GM12864 (cell line): ENCODE results near the gene SAFB2.

ENCODE experiments used
- DNase-seq: peaks from one replicate; pipeline ENCODE4 v3.0.0-alpha.2; 2011; ENCODE audit warnings: low read depth
- H3K4me3 ChIP-seq: 2 replicates; pipeline ENCODE4 v1.5.1; 2011; ENCODE audit warnings: mild to moderate bottlenecking, low read depth, low read length, control low read depth
- TF ChIP-seq, protein P1 (sequence below): IDR thresholded peaks from 2 replicates; pipeline ENCODE4 v1.5.1; 2011; ENCODE audit warnings: low read depth, mild to moderate bottlenecking, moderate library complexity, low read length, control low read depth, inconsistent platforms; ENCODE audit errors: missing control alignments

The SAFB2 gene

DNA sequence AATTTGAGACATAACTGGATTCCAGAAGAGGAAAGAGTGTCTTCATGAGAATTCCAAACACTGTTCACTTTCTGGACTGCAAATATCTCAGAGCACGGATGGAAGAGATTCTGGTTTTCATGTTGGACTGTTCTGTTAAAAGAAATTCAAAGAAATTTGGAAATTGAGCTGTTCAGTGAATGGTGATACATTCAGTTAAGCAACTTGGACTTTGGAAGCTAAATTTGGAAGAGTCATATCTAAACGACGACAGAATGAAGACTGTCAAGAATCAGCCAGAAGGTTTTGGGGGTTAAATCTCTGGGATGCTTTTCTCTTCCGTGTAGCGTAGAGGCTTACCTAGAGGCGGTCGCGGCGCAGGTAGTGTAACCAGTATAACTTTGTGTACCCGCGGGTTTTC is 25.9 kb upstream of the SAFB2 start:
- DNase-seq: no peak
- no peak overlapping the region for H3K4me3 ChIP-seq
- TF ChIP-seq, protein P1, sequence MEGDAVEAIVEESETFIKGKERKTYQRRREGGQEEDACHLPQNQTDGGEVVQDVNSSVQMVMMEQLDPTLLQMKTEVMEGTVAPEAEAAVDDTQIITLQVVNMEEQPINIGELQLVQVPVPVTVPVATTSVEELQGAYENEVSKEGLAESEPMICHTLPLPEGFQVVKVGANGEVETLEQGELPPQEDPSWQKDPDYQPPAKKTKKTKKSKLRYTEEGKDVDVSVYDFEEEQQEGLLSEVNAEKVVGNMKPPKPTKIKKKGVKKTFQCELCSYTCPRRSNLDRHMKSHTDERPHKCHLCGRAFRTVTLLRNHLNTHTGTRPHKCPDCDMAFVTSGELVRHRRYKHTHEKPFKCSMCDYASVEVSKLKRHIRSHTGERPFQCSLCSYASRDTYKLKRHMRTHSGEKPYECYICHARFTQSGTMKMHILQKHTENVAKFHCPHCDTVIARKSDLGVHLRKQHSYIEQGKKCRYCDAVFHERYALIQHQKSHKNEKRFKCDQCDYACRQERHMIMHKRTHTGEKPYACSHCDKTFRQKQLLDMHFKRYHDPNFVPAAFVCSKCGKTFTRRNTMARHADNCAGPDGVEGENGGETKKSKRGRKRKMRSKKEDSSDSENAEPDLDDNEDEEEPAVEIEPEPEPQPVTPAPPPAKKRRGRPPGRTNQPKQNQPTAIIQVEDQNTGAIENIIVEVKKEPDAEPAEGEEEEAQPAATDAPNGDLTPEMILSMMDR: no peak

DNA sequence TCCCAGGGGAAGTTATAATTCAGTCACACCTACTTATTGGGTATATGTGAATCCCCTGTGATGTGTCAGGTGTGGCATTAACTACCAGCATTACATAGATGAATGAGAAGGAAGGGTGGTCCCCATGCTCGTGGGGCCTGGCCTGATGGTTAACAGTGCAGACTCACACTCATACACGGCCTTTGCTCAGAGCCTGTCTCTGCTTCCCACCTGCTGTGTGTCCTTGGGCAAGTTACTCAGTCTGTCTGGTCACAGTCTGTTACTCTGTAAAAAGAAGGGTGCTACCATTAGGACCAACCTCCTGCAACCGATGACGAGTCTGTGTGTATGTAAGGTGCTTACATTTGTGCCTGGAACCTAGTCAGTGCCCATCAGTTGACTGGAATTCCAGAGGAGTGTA is 24.1 kb upstream of the SAFB2 start:
- TF ChIP-seq, protein P1: no peak
- no peak for DNase-seq
- no peak overlapping the region for H3K4me3 ChIP-seq

DNA sequence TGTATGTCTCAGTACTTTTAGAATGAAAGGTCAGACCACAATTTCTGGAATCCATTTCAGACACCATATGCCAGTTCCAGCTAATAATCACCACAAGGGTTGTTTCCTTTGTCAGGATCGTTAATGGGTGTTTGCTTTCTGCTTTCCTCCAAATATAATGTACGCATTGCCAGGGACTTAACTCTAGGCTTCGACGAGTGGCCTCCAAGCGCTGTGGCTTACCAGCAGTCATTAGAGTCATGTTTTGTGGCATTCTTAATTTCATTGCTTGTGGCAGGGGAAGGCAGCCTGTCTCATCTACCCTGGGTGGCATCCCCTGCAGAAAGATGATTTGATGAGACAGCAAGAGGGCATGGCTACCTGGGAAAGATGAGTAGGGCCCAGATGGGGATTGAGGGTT is 22.8 kb upstream of the SAFB2 start:
- no peak for DNase-seq
- TF ChIP-seq, protein P1: no peak
- H3K4me3 ChIP-seq: no peak overlapping the region

DNA sequence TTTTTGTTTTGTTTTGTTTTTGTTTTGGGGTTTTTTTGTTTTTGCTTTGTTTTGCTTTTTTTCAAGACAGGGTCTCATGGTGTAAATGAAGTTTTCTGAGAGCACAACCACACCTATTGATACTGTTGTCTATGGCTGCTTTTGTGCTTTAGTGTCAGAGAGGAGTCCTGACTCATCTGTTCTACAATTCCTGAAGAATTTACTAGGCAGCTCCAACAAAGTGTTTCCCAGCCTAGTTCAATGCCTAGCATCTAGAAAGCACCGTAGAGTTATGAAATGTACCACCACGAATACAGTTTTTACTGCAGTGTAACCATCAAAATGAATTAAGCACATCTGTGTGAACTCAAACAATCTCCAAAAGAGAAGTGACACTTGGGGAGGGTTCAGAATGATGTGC is 21.5 kb upstream of the SAFB2 start:
- no peak for DNase-seq
- H3K4me3 ChIP-seq: no peak overlapping the region
- TF ChIP-seq, protein P1: no peak

DNA sequence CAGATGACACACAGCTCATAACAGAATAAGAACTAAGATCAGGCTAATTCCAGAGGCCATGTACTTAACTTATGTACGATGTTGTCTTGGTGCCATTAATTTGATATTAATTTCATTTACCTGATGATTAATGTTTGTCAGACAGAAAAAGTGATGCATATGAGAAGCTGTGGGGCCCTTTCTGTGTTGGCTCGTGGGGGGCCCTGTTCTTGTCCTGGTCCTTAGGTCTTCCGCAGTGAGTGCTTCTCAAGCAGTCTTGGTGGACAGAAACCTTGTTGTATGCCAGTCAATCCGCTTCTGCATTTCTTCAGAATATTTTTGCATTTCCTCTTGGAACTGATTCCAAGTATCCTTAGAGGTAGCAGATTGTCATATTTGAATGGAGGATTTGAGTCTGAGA is 20.5 kb upstream of the SAFB2 start:
- no peak overlapping the region for H3K4me3 ChIP-seq
- no peak for DNase-seq
- TF ChIP-seq, protein P1: no peak

DNA sequence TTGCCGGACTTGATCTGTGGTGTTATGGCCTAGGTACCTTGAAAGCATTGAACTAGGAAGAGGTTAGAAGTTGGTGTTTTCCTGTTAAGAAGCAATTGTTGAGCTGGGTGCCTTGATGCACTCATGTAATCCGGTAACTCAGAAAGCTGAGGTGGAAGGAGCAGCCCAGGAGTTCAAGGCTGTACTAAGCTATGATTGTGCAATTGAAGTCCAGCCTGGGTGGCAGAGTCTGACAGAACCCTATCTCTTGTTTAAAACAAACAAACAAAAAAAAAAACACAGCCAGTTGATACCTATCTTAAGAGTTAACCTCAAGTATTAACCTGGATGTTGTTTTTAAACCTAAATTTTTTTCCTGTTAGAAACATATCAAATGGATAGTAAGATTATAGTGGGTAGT is 19.6 kb upstream of the SAFB2 start:
- no peak overlapping the region for H3K4me3 ChIP-seq
- TF ChIP-seq, protein P1: no peak
- DNase-seq: no peak

DNA sequence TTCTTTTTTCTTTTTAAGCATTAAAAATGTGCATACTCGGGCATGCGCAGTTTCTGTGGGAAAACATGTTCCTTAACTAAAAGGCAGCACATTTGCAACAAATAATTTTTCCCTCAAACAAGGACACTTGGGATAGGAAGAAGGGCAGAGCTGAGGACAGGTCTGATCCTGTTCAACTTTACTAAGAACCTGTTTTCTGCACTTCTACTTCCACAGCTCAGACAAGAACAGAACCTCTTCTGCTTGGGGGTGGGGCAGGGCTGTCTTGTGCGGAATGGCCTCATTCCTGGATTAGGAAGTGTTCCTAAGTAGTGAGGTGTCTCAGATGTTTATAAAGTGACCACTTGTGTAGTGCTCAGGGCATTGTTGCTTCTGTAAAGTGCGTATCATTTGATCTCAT is 18.6 kb upstream of the SAFB2 start:
- TF ChIP-seq, protein P1: no peak
- no peak for DNase-seq
- H3K4me3 ChIP-seq: no peak overlapping the region
